ENCODE data around the gene TRIM66.

- TF ChIP-seq, protein P1, sequence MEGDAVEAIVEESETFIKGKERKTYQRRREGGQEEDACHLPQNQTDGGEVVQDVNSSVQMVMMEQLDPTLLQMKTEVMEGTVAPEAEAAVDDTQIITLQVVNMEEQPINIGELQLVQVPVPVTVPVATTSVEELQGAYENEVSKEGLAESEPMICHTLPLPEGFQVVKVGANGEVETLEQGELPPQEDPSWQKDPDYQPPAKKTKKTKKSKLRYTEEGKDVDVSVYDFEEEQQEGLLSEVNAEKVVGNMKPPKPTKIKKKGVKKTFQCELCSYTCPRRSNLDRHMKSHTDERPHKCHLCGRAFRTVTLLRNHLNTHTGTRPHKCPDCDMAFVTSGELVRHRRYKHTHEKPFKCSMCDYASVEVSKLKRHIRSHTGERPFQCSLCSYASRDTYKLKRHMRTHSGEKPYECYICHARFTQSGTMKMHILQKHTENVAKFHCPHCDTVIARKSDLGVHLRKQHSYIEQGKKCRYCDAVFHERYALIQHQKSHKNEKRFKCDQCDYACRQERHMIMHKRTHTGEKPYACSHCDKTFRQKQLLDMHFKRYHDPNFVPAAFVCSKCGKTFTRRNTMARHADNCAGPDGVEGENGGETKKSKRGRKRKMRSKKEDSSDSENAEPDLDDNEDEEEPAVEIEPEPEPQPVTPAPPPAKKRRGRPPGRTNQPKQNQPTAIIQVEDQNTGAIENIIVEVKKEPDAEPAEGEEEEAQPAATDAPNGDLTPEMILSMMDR (IDR thresholded peaks at IDR 0.05; ENCODE audit: extremely low read depth in 1 of 2, insufficient read depth in 1 of 2, low read depth in 1 of 2, low read length in 2 of 2), result no peak
- no peak for TF ChIP-seq EZH2 (IDR thresholded peaks at IDR 0.05; ENCODE audit: borderline replicate concordance, low read depth, low read length, severe bottlenecking)
- TF ChIP-seq MAX (IDR thresholded peaks at IDR 0.05; ENCODE audit: insufficient read depth, insufficient read length), result no peak
Observed at GRCh38 chr11:8685820-8686219, 3.4 kb upstream of the TRIM66 start.

Data from endothelial cell of umbilical vein (primary cell).